Rectal smooth muscle tissue (tissue), 1 donor: ENCODE results near the gene MGRN1.
A peak's percentile ranks its signal among the peaks of the same experiment; 100 is the strongest.
"Not testable (repeated sequence)": the region's sequence is repeated elsewhere in the genome, so short reads cannot be mapped to it uniquely, and the experiment has no call there.

Experiments
- H3K27ac ChIP-seq: one replicate; pipeline ENCODE4 v1.7.0; 2013; ENCODE audit warnings: low read depth, low read length, inconsistent platforms
- H3K27me3 ChIP-seq: one replicate; pipeline ENCODE4 v1.7.0; 2013; ENCODE audit warnings: low read length; ENCODE audit not compliant: control insufficient read depth, insufficient read depth
- H3K36me3 ChIP-seq: one replicate; pipeline ENCODE4 v1.7.0; 2013; ENCODE audit warnings: low read length; ENCODE audit not compliant: control insufficient read depth, insufficient read depth
- H3K4me1 ChIP-seq: one replicate; pipeline ENCODE4 v1.7.0; 2013; ENCODE audit warnings: low read length; ENCODE audit not compliant: control insufficient read depth, insufficient read depth
- H3K4me3 ChIP-seq: one replicate; pipeline ENCODE4 v1.7.0; 2013; ENCODE audit warnings: low read length
- H3K9ac ChIP-seq: one replicate; pipeline ENCODE4 v1.7.0; 2013; ENCODE audit warnings: low read length

Gene MGRN1

GRCh38 chr16:4724661-4725270 is 100.1 kb downstream of the MGRN1 start:
- no peak overlapping the region for H3K27ac ChIP-seq
- H3K4me3 ChIP-seq = no peak overlapping the region
- H3K9ac ChIP-seq = no peak overlapping the region
- no peaks in the 10 kb centered on the region for H3K27me3 ChIP-seq
- H3K36me3 ChIP-seq = peaks cover 17% of the 10 kb centered on the region
- H3K4me1 ChIP-seq = no peaks in the 10 kb centered on the region

GRCh38 chr16:4726616-4727015 is 102.0 kb downstream of the MGRN1 start:
- Histone ChIP-seq H3K27me3 (no peaks in the 10 kb centered on the region), H3K4me3 (no peak overlapping the region), H3K27ac (no peak overlapping the region), H3K36me3 (peaks cover 17% of the 10 kb centered on the region), H3K4me1 (no peaks in the 10 kb centered on the region), H3K9ac (no peak overlapping the region)

- H3K9ac ChIP-seq = no peak overlapping the region
- no peak overlapping the region for H3K4me3 ChIP-seq
- no peak overlapping the region for H3K27ac ChIP-seq
- no peaks in the 10 kb centered on the region for H3K4me1 ChIP-seq
- no peaks in the 10 kb centered on the region for H3K27me3 ChIP-seq
- H3K36me3 ChIP-seq = peaks cover 17% of the 10 kb centered on the region
These were observed 104.0 kb downstream of the MGRN1 start for GRCh38 chr16:4728676-4729075.

- Histone ChIP-seq H3K4me1 (no peaks in the 10 kb centered on the region), H3K27ac (no peak overlapping the region), H3K4me3 (no peak overlapping the region), H3K9ac (no peak overlapping the region), H3K36me3 (peaks cover 17% of the 10 kb centered on the region), H3K27me3 (no peaks in the 10 kb centered on the region)
These were observed 105.2 kb downstream of the MGRN1 start for GRCh38 chr16:4729876-4730275.

GRCh38 chr16:4733211-4733742 is 108.7 kb downstream of the MGRN1 start:
- Histone ChIP-seq H3K27ac (no peak overlapping the region), H3K4me3 (peak overlapping the region; percentile 98), H3K4me1 (no peaks in the 10 kb centered on the region), H3K9ac (no peak overlapping the region), H3K36me3 (peaks cover 4% of the 10 kb centered on the region), H3K27me3 (no peaks in the 10 kb centered on the region)

- Histone ChIP-seq H3K4me3 (peak overlapping the region; percentile 98), H3K36me3 (peaks cover 2% of the 10 kb centered on the region), H3K27ac (peak overlapping the region; percentile 73), H3K9ac (peak overlapping the region; percentile 58), H3K4me1 (no peaks in the 10 kb centered on the region), H3K27me3 (no peaks in the 10 kb centered on the region)
These were observed 109.1 kb downstream of the MGRN1 start for GRCh38 chr16:4733747-4734062.

GRCh38 chr16:4734063-4734729 is 109.6 kb downstream of the MGRN1 start, which contains the start of the genes ANKS3 and DNAAF8:
Gene ANKS3 (minus strand): TSS chr16:4734271. CDS start chr16:4730149, 4,122 bp downstream.
Gene DNAAF8 (plus strand): TSS chr16:4734537. CDS start chr16:4736515, 1,978 bp downstream.
- peak within 1 kb of the TSS; percentile 58 for H3K9ac ChIP-seq
- H3K27ac ChIP-seq = peak within 1 kb of the TSS; percentile 73
- H3K36me3 ChIP-seq = no peaks in the 10 kb centered on the region
- peak within 1 kb of the TSS; percentile 98 for H3K4me3 ChIP-seq
- no peaks in the 10 kb centered on the region for H3K27me3 ChIP-seq
- no peaks in the 10 kb centered on the region for H3K4me1 ChIP-seq

GRCh38 chr16:4734730-4735535 is 110.3 kb downstream of the MGRN1 start:
- Histone ChIP-seq H3K36me3 (no peaks in the 10 kb centered on the region), H3K9ac (no peak overlapping the region), H3K4me3 (peak overlapping the region; percentile 98), H3K4me1 (no peaks in the 10 kb centered on the region), H3K27ac (peak overlapping the region; percentile 73), H3K27me3 (no peaks in the 10 kb centered on the region)

GRCh38 chr16:4736546-4736945 is 111.9 kb downstream of the MGRN1 start:
- H3K9ac ChIP-seq = no peak overlapping the region
- no peaks in the 10 kb centered on the region for H3K36me3 ChIP-seq
- no peak overlapping the region for H3K4me3 ChIP-seq
- H3K4me1 ChIP-seq = no peaks in the 10 kb centered on the region
- no peaks in the 10 kb centered on the region for H3K27me3 ChIP-seq
- H3K27ac ChIP-seq = no peak overlapping the region

- Histone ChIP-seq H3K27ac (no peak overlapping the region), H3K27me3 (no peaks in the 10 kb centered on the region), H3K4me3 (no peak overlapping the region), H3K9ac (no peak overlapping the region), H3K36me3 (no peaks in the 10 kb centered on the region), H3K4me1 (no peaks in the 10 kb centered on the region)
These were observed 112.9 kb downstream of the MGRN1 start for GRCh38 chr16:4737545-4737944.

GRCh38 chr16:4738370-4738769 is 113.7 kb downstream of the MGRN1 start:
- H3K4me1 ChIP-seq, H3K4me3 ChIP-seq, H3K27me3 ChIP-seq, H3K36me3 ChIP-seq, H3K9ac ChIP-seq, H3K27ac ChIP-seq: not testable (repeated sequence)
